NK-92 treated with Interleukin-12 subunit alpha and Interleukin-12 subunit beta, amount 100 ng/mL, for 24 hours (cell line): Measurements from ENCODE around the gene PROC.
"Not testable (repeated sequence)": the region's sequence is repeated elsewhere in the genome, so short reads cannot be mapped to it uniquely, and the experiment has no call there.

Experiments used
- DNase-seq: peaks from one replicate; lab custom pipeline; 2025; lab: John Stamatoyannopoulos, UW

The PROC gene

GRCh38 chr2:127394492-127394891, 23.7 kb upstream of the PROC start:
- DNase-seq = no peak

- no peak for DNase-seq
Observed at GRCh38 chr2:127397568-127398238, 20.5 kb upstream of the PROC start.

GRCh38 chr2:127398239-127398590, 20.0 kb upstream of the PROC start:
- DNase-seq = no peak

GRCh38 chr2:127400533-127400896, 17.7 kb upstream of the PROC start:
- no peak for DNase-seq

- DNase-seq = no peak
Observed at GRCh38 chr2:127400897-127401756, 17.1 kb upstream of the PROC start.

GRCh38 chr2:127401757-127402695, 16.2 kb upstream of the PROC start:
- DNase-seq = no peak

GRCh38 chr2:127403460-127403859, 14.8 kb upstream of the PROC start:
- DNase-seq = no peak

GRCh38 chr2:127404466-127405254, 13.6 kb upstream of the PROC start:
- DNase-seq = no peak

- no peak for DNase-seq
Observed at GRCh38 chr2:127405255-127405610, 13.0 kb upstream of the PROC start.

GRCh38 chr2:127406454-127406853, 11.8 kb upstream of the PROC start:
- no peak for DNase-seq

- no peak for DNase-seq
Observed at GRCh38 chr2:127407091-127407490, 11.1 kb upstream of the PROC start.

- DNase-seq = no peak
Observed at GRCh38 chr2:127407661-127408003, 10.6 kb upstream of the PROC start.

GRCh38 chr2:127408004-127408806, 10.0 kb upstream of the PROC start:
- DNase-seq = peak; percentile 86

- DNase-seq = no peak
Observed at GRCh38 chr2:127408807-127409099, 9.5 kb upstream of the PROC start.

GRCh38 chr2:127409716-127410115, 8.5 kb upstream of the PROC start:
- DNase-seq = not testable (repeated sequence)

- DNase-seq = no peak
Observed at GRCh38 chr2:127410871-127411652, 7.2 kb upstream of the PROC start.

GRCh38 chr2:127411653-127412369, 6.4 kb upstream of the PROC start:
- no peak for DNase-seq

GRCh38 chr2:127413200-127413599, 5.0 kb upstream of the PROC start:
- DNase-seq = no peak

- no peak for DNase-seq
Observed at GRCh38 chr2:127413782-127414637, 4.2 kb upstream of the PROC start.
